GM19328 (cell line): ENCODE measurements around the gene ETDB.
A peak's percentile ranks its signal among the peaks of the same experiment; 100 is the strongest.
"Not testable (repeated sequence)": the region's sequence is repeated elsewhere in the genome, so short reads cannot be mapped to it uniquely, and the experiment has no call there.

Source experiments
- ATAC-seq: cut with Tn5 transposase; IDR thresholded peaks from one replicate; pipeline ENCODE4 v1.9.1; 2021; ENCODE audit warnings: mild to moderate bottlenecking, moderate library complexity; ENCODE audit not compliant: unreplicated experiment

The ETDB gene

GRCh38 chrX:135120056-135120576 is at the start of gene ETDB:
TSS of gene ETDB (minus strand) at chrX:135120526. CDS start at chrX:135119261, 1,265 bp downstream.
- not testable (repeated sequence) for ATAC-seq

GRCh38 chrX:135169534-135169933 is 49.2 kb upstream of the ETDB start:
- not testable (repeated sequence) for ATAC-seq

GRCh38 chrX:135168486-135168885 is 48.2 kb upstream of the ETDB start:
- ATAC-seq, result no peak

- not testable (repeated sequence) for ATAC-seq
Observed at GRCh38 chrX:135154688-135155087, 34.4 kb upstream of the ETDB start.

GRCh38 chrX:135126145-135126544 is 5.8 kb upstream of the ETDB start:
- ATAC-seq, result not testable (repeated sequence)

GRCh38 chrX:135116064-135116463 is 4.3 kb downstream of the ETDB start:
- ATAC-seq, result not testable (repeated sequence)

- ATAC-seq, result peak; percentile 81
Observed at GRCh38 chrX:135114392-135114791, 5.9 kb downstream of the ETDB start.

- ATAC-seq, result no peak
Observed at GRCh38 chrX:135112743-135113142, 7.6 kb downstream of the ETDB start.

- ATAC-seq, result peak; percentile 53
Observed at GRCh38 chrX:135112096-135112729, 8.1 kb downstream of the ETDB start.

- ATAC-seq, result no peak
Observed at GRCh38 chrX:135109554-135109953, 10.8 kb downstream of the ETDB start.

- no peak for ATAC-seq
Observed at GRCh38 chrX:135099493-135099783, 20.9 kb downstream of the ETDB start.

- ATAC-seq, result not testable (repeated sequence)
Observed at GRCh38 chrX:135097196-135097744, 23.1 kb downstream of the ETDB start.

GRCh38 chrX:135095715-135096114 is 24.6 kb downstream of the ETDB start:
- ATAC-seq, result no peak

GRCh38 chrX:135094726-135095125 is 25.6 kb downstream of the ETDB start:
- ATAC-seq, result no peak

GRCh38 chrX:135089126-135089525 is 31.2 kb downstream of the ETDB start:
- ATAC-seq, result no peak

- ATAC-seq, result no peak
Observed at GRCh38 chrX:135087867-135088266, 32.5 kb downstream of the ETDB start.

GRCh38 chrX:135086197-135086854 is 34.0 kb downstream of the ETDB start:
- ATAC-seq, result peak; percentile 95

GRCh38 chrX:135081693-135082404 is 38.5 kb downstream of the ETDB start:
- no peak for ATAC-seq
